ENCODE measurements around the gene RHEBL1. TPM values are rescaled to one million over a fixed set of nuclear protein-coding genes. Genes with fewer than 3 reads are reported as not detected.

The RHEBL1 gene
- total and polyA plus RNA-seq, 4 donors: 0.29 to 1.2 (median 0.36) TPM; not detected in 1

- no peak overlapping the region for H3K9ac ChIP-seq (ENCODE audit: low read depth in 1 of 2, low read length in 2 of 2)
- H3K4me3 ChIP-seq (ENCODE audit: low read depth in 1 of 3, low read length in 3 of 3): no peak overlapping the region
- no peak overlapping the region for H3K27ac ChIP-seq (ENCODE audit: low read depth in 1 of 2, low read length in 2 of 2)
- no peaks in the 10 kb centered on the region for H3K9me3 ChIP-seq (ENCODE audit: control insufficient read depth in 4 of 4, low read length in 3 of 4)
- H3K27me3 ChIP-seq (ENCODE audit: control insufficient read depth in 4 of 4, insufficient read depth in 4 of 4, low read length in 3 of 4): no peaks in the 10 kb centered on the region
- DNase-seq (ENCODE audit: low spot score): no peak
- H3K4me1 ChIP-seq (ENCODE audit: control insufficient read depth in 4 of 4, insufficient read depth in 4 of 4, low read length in 3 of 4): no peaks in the 10 kb centered on the region
- WGBS: 95% methylated on average over 14 of the region's 14 CpGs
- peaks cover 28 to 93% (median 67%) of the 10 kb centered on the region in 4 donors for H3K36me3 ChIP-seq (ENCODE audit: control insufficient read depth in 4 of 4, insufficient read depth in 3 of 4, low read depth in 1 of 4, low read length in 3 of 4)
- no peak for TF ChIP-seq YY1 (IDR thresholded peaks at IDR 0.05)
- no peak for TF ChIP-seq SP1 (IDR thresholded peaks at IDR 0.05)
- TF ChIP-seq FOXA1 (IDR thresholded peaks at IDR 0.05): no peak
- no peak for TF ChIP-seq REST (IDR thresholded peaks at IDR 0.05)
Observed at GRCh38 chr12:49040364-49040855, 29.4 kb downstream of the RHEBL1 start.

GRCh38 chr12:49039421-49040363 lies 30.1 kb downstream of the RHEBL1 start:
- Histone ChIP-seq H3K9me3 (ENCODE audit: control insufficient read depth in 4 of 4, low read length in 3 of 4) (no peaks in the 10 kb centered on the region), H3K27me3 (ENCODE audit: control insufficient read depth in 4 of 4, insufficient read depth in 4 of 4, low read length in 3 of 4) (no peaks in the 10 kb centered on the region), H3K27ac (ENCODE audit: low read depth in 1 of 2, low read length in 2 of 2) (no peak overlapping the region), H3K4me1 (ENCODE audit: control insufficient read depth in 4 of 4, insufficient read depth in 4 of 4, low read length in 3 of 4) (no peaks in the 10 kb centered on the region), H3K36me3 (ENCODE audit: control insufficient read depth in 4 of 4, insufficient read depth in 3 of 4, low read depth in 1 of 4, low read length in 3 of 4) (peaks cover 25 to 92% (median 63%) of the 10 kb centered on the region in 4 donors), H3K9ac (ENCODE audit: low read depth in 1 of 2, low read length in 2 of 2) (no peak overlapping the region), H3K4me3 (ENCODE audit: low read depth in 1 of 3, low read length in 3 of 3) (no peak overlapping the region)
- TF ChIP-seq CTCF (IDR thresholded peaks at IDR 0.05; ENCODE audit: low read depth, low read length, missing input control) (no peak), NR2F2 (IDR thresholded peaks at IDR 0.05) (no peak), SP1 (IDR thresholded peaks at IDR 0.05) (no peak), HNF4A (conservative IDR thresholded peaks at IDR 0.05) (no peak), EGR1 (IDR thresholded peaks at IDR 0.05; ENCODE audit: low read depth in 2 of 2) (no peak)
- no peak for DNase-seq (ENCODE audit: low spot score)
- 95% methylated on average over 30 of the region's 30 CpGs for WGBS

- Histone ChIP-seq H3K4me1 (ENCODE audit: control insufficient read depth in 4 of 4, insufficient read depth in 4 of 4, low read length in 3 of 4) (no peaks in the 10 kb centered on the region), H3K9me3 (ENCODE audit: control insufficient read depth in 4 of 4, low read length in 3 of 4) (no peaks in the 10 kb centered on the region), H3K27ac (ENCODE audit: low read depth in 1 of 2, low read length in 2 of 2) (no peak overlapping the region), H3K36me3 (ENCODE audit: control insufficient read depth in 4 of 4, insufficient read depth in 3 of 4, low read depth in 1 of 4, low read length in 3 of 4) (peaks cover 25 to 92% (median 59%) of the 10 kb centered on the region in 4 donors), H3K9ac (ENCODE audit: low read depth in 1 of 2, low read length in 2 of 2) (no peak overlapping the region), H3K27me3 (ENCODE audit: control insufficient read depth in 4 of 4, insufficient read depth in 4 of 4, low read length in 3 of 4) (no peaks in the 10 kb centered on the region), H3K4me3 (ENCODE audit: low read depth in 1 of 3, low read length in 3 of 3) (no peak overlapping the region)
- no peak for DNase-seq (ENCODE audit: low spot score)
- 96% methylated on average over 20 of the region's 20 CpGs for WGBS
- no peak for TF ChIP-seq SP1 (IDR thresholded peaks at IDR 0.05)
- no peak for TF ChIP-seq YY1 (IDR thresholded peaks at IDR 0.05)
- TF ChIP-seq TAF1 (conservative IDR thresholded peaks at IDR 0.05): no peak
- no peak for TF ChIP-seq JUND (IDR thresholded peaks at IDR 0.05)
- TF ChIP-seq RAD21 (IDR thresholded peaks at IDR 0.05): no peak
- no peak for TF ChIP-seq ATF3 (IDR thresholded peaks at IDR 0.05)
- no peak for TF ChIP-seq REST (IDR thresholded peaks at IDR 0.05)
- no peak for TF ChIP-seq FOXA1 (IDR thresholded peaks at IDR 0.05)
- no peak for TF ChIP-seq NR2F2 (IDR thresholded peaks at IDR 0.05)
- TF ChIP-seq FOXA2 (IDR thresholded peaks at IDR 0.05): no peak
- TF ChIP-seq MAX (IDR thresholded peaks at IDR 0.05): no peak
- TF ChIP-seq HNF4A (conservative IDR thresholded peaks at IDR 0.05): no peak
- TF ChIP-seq EGR1 (IDR thresholded peaks at IDR 0.05; ENCODE audit: low read depth in 2 of 2): no peak
Observed at GRCh38 chr12:49038291-49038955, 31.4 kb downstream of the RHEBL1 start.
